T1000 (cell line): ENCODE measurements around the gene HMCES.

ENCODE experiments used
- DNase-seq: peaks from one replicate; lab custom pipeline; 2025; ENCODE audit warnings: mixed read lengths; lab: John Stamatoyannopoulos, UW

HMCES gene, protein sequence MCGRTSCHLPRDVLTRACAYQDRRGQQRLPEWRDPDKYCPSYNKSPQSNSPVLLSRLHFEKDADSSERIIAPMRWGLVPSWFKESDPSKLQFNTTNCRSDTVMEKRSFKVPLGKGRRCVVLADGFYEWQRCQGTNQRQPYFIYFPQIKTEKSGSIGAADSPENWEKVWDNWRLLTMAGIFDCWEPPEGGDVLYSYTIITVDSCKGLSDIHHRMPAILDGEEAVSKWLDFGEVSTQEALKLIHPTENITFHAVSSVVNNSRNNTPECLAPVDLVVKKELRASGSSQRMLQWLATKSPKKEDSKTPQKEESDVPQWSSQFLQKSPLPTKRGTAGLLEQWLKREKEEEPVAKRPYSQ

DNA sequence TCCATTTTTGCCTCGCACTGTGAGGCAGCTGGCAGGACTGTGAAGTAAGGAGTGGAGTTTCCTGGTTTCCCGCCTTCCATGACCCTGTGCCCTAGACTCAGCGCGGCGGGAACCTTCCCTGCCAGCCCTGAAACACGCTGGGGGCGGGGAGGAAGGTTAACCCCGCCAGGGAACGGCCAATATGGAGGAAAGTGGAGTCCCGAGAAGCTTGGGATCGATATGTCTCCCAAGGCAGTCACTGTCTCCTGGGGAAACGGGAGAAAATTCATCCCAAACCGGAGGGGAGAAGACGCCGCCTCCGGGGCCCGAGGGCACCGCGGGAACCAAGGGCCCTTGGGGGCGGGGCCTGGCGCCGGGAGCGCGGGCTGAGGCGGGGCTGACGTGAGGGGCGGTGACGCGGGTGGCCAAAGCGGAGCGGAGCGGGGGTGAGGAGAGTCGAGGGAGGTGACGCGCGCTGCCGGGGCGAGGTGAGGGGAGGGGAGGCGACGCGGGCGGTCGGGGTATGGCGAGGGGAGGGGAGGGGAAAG is at the start of gene HMCES:
HMCES (plus strand) TSS at position 432 of the 527 bp plus-strand sequence. CDS start 863 bp downstream, outside the sequence.
- DNase-seq, result peak; percentile 76

DNA sequence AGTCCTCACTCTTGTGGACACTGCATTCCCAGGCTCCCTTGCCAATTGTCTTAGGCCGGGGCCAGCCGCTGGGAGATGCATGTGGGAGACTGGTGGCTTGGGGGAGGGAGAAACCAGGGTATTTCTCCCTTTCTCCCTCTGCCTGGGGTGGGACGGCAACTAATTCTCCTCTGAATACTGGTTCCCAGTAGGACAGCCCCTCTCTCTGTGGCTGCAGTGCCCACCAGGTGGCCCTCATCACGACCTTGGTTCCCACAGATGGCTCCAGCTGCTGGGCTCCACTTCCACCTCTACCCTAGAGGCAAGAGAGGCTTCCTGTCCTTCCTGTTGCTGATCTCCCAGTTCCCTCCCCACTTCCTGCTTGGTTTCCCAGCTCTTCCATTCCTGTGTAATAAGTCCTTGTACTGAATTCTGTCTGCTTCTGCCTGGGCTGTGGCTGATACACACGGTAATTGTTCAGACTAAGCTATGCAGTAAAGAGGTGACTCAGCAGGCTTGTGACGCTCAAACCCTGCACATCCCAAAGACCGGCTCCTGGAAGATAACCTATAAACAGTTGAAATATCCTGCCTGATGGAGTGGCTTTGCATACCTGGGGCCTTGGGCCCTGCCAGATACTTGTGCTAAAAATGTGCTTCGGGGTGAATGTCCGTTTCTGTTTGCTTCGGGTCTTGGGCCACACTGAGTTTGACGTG is 49.6 kb upstream of the HMCES start:
- DNase-seq, result no peak

DNA sequence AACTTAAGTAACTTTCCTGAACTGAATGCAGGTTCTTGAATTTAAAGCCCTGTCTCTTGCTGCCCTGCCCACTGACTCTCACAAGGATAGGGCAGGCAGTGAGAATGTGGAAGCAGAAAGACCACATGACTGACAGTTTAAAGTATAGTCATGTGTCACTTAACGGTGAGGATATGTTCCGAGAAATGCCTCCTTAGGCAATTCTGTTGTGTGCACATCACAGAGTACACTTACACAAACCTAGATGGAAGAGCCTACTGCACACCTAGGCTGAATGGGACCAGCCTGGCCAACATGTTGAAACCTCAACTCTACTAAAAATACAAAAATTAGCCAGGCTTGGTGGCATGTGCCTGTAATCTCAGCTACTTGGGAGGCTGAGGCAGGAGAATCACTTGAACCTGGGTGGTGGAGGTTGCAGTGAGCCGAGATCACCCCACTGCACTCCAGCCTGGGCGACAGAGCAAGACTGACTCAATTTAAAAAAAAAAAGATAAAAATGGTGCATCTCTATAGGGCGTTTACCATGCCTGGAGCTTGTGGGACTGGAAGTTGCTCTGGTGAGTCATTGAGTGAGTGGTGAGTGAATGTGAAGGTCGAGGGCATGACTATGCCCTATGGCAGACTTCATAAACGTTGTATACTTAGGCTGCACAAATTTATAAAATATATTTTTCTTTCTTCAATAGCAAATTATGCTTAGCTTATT is 48.2 kb upstream of the HMCES start:
- peak; percentile 23 for DNase-seq

DNA sequence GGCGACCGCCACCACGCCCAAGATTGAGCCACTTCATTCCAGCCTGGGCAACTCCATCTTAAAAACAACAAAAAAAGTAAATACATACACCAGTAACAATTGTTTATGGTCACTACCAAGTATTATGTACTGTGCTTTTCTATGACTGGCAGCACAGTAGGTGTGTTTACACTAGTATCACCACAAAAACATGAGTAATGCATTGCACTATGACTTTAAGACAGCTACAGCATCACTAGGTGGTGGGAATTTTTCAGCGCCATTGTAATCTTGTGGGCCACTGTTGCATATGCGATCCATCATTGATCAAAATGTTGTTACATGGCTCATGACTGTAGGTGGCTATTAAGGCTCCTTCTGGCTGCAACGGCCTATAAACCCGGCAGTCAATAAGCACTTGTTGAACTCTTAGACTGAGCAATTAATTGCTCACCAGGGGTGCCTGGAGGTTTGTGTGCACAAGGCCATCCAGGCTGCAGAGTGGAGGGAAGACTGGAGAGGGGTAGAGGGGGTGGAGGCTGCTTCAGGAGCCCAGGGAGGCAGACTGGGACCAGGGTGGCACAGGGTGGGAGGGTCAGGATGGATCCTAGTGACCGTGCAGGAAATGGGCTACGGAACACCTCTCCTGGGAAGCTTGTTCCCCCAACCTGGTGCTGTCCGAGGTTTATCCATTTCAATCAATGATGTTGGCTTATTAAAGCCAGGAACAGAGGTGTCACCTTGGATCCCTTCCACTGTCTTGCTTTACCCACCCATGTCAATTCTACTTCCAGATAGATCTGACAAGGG is 47.1 kb upstream of the HMCES start:
- no peak for DNase-seq

DNA sequence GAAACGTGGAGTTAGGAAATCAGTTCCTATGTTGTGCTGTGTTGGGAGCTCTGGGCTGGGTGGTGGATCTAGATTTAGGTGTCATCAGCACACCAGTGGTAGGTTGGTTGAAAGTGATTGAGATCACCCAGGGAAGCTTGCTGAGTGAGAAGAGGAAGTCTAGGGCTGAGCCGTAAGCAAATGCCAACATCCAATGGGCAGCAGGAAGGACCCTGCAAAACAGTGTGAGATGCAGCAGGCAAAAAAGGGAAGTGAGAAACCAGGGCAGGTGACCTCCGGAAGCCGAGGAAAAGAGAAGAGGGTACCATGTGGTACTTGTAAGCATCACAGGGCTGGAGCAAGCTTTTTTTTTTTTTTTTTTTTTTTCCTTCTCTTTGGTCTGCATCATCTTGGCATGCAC is 45.1 kb upstream of the HMCES start:
- no peak for DNase-seq

DNA sequence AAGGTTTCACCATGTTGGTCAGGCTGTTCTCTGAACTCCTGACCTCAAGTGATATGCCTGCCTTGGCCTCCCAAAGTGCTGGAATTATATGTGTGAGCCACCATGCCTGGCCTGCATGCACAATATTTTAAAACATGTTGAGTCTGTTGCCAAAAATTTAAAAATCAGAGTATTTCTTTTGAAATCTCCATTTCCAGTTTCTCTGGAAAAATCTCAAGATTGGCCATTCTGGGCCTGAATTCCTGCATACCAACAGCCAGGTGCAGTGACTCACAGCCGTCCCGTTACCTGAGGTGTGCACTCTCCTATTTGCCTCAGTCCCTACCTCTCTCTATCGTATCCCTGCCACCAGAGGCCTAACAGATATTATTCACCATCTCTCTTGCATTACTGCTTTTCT is 44.2 kb upstream of the HMCES start:
- DNase-seq, result no peak

DNA sequence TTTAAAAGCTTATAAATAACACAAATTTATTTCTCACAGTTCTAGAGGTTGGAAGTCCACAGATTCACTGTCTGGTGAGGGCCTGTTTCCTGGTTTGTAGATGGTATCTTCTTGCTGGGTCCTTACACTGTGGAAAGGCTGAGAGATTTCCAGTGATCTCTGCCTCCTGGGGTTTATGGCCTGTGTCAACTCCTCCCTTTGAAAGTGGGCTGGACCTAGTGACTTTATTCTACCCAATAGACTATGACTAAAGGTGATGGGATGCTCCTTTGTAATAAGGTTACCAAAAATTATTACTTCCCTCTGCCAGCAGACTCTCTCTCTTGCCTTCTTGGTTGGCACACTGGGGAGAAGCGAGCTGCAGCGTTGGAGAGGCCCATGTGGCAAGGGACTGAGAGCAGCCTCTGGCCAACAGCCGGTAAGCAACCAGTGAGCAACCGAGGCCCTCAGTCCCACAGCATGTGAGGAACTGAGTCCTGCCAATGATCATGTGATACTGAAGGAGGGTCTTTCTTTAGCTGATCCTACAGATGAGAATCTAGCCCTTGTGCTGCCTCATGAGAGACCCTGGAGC is 43.2 kb upstream of the HMCES start:
- no peak for DNase-seq

DNA sequence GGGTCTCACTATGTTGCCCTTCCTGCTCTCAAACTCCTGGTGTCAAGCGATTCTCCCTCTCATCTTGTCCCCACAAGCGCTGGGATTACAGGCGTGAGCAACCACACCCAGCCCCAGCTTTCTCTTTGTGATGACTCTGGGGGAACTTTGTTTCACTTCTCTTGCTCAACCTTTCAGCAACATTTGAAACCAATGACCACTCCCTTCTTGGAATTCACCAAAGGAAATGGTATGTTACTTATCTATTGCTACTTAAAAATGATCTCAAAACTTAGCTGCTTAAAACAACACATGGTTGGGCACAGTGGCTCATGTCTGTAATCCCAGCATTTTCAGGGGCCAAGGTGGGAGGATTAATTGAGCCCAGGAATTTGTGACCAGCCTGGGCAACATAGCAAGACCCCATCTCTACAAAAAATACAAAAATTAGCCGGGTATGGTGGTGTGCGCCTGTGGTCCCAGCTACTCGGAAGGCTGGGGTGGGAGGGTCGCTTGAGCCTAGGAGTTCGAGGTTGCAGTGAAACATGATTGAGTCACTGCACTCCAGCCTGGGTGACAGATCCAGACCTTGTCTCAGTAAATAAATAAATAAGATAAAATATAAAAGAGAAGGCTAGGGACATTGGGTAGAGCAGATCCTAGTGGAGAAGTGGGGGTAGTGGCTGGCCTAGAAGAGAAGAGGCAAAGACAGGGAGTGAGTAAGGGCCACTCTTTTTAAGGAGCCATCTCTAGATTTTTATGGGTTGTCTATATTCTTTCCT is 39.5 kb upstream of the HMCES start:
- DNase-seq, result no peak

DNA sequence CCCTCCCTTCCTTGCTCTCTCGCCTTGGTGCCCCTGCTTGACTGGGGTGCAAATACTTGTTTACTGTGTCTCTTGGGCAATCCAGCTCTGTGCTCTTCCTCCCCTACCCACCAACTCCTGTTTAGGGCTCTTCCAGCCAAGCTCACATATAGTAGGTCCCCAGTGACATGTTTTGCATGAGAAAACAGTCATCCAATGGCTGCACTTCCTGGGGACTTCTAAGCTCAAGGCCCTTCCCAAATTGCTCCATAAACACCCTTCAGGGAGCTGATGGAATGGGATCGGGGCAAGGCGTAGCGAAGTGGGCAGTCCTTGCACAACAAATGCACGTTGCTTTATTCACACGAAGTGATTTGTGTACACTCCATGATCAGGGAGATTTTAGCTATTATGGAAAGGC is 38.7 kb upstream of the HMCES start:
- DNase-seq, result no peak

DNA sequence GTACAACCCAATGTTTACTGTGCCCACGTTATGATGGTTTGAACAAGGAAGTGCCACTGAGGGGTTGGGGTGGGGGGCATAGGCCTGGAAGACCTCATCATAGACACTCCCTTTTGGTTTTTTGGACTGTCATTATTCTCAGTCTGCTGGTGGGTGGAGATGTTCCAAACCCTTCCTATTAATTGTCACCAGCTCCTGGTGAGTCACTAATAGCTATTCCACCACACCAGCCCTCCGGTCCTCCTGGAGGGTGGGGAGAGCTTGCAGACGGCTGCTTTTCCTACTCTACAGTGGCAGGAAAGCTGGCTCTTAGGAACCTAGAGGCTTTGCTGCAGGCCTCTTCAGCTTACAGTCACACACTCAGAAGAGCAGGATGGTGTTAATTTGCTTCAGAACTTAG is 38.2 kb upstream of the HMCES start:
- no peak for DNase-seq

DNA sequence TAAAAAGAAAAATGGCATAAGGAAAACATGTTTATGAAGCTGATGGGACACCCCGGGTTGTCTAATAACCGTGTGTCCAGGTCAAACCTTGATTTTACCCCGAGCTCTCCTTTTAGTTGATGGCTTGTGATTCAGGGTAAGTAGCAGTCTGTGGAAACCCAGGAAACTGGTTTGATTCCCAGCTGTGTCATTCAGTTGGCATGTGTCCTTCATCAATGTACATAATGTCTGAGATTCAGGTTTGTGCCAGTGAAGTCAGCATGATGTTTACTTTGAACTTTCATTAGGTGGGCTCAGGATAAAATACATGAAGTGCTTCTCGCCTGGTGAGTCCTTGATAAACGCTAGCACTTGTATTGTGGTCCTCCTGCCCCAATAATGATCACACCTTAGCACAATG is 33.5 kb upstream of the HMCES start:
- DNase-seq, result no peak

DNA sequence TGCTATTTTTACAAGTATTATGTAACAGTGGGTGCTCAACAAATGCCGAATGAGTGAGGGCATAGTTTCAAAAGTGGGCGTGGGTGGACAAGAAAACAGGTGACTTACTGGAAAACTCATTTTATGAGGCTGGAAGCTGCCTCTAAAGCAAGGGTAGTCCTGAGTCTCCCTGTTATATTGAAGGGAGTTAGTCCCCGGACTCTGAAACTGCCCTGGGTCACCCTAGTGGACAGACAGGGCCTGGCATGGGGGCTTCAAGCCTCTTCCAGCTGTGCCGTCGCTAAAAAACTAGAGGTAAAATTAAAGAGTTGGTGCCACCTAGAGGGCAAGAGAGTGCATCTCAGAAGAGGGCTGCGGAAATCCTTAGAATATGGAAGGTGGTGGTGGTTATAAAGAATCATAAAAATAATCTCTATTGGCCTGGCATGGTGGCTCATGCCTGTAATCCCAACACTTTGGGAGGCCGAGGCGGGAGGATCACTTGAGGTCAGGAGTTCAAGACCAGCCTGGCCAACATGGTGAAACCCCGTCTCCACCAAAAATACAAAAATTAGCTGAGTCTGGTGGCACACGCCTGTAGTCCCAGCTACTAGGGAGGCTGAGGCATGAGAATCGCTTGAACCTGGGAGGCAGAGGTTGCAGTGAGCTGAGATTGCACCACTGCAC is 32.9 kb upstream of the HMCES start:
- peak; percentile 75 for DNase-seq

DNA sequence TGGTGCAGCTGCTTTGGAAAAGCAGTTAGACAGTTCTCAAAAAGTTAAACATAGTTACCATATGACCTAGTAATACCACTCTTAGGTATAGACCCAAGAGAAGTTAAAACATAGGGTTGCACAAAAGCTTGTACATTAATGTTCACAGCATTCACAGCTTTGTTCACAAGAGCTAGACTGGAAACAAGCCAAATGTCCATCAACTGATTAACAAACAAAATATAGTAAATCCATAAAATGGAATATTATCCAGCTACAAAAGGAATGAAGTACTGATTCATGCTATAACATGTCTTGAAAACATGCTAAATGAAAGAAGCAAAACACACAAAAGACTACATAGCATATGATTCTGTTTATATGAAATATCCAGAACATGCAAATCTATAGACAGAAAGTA is 32.0 kb upstream of the HMCES start:
- no peak for DNase-seq

DNA sequence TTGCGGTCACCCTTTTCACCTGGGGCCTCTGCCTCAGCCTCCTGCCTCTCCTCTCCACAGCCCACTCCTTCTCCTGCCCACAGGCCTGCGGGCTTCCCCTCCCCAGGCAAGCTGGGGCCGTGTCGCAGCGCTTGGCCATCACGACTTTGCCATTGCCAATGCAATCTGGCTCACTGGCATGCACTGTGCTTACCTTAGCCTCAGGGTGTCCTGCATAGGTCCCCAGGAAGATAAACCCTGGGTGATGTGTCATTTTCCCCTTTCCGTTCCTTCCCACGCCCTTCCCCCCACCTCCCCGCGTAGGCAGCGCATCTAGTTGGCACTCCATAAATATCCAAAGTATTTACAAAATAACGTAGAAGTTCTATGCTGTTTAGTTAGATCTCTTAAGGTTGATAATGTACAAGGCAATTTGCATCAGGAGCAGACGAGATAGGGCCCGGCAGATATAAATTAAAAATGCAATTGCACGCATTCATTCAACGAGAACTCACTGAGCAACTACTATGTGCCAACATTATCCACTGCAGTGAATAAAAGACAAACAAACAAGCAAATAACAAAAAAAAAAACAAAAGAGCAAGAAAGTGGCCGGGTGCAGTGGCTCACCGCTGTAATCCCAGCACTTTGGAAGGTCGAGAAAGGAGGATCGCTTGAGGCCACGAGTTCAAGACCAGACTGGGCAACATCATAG is 30.2 kb upstream of the HMCES start:
- DNase-seq, result no peak

DNA sequence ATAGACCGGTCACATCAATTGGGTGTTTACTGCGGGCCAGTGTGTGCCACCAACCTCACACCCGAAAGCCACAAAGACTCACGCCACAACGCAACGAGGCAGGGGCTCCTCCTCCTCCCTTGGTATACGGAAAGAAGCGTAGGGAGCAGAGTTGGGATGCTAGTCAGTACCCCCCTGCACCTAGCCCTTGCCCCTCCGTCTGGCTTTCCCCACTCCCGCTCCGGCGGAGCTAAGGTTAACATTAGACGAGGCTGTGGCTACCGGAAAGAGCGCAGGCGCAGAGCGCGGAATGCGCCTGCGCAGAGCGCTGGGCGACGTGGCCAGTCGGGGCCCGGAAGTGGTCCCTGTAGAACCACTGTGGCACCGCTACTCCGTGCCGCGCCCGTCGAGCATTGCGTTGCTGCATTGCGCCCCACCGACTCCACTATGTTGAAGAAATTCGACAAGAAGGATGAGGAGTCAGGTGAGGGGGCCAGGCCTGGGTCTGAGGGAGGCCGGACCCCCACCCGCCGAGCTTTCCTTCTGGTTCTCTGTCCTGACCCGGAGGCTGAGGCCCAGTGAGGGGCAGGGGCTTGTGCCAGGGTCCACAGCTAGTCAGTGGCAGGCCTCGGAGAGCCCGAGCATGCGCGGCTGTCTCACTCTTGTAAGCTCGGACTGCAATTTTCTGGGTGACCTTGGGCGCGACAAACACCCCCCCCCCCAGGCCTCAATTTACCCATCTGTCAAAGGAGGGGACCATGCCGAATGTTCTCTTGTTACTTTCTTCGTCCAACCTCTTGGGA is 29.2 kb upstream of the HMCES start, which contains the start of gene COPG1:
COPG1 (plus strand) TSS at position 323 of the 782 bp plus-strand sequence; CDS start at position 427, 104 bp downstream.
- DNase-seq, result peak; percentile 79

DNA sequence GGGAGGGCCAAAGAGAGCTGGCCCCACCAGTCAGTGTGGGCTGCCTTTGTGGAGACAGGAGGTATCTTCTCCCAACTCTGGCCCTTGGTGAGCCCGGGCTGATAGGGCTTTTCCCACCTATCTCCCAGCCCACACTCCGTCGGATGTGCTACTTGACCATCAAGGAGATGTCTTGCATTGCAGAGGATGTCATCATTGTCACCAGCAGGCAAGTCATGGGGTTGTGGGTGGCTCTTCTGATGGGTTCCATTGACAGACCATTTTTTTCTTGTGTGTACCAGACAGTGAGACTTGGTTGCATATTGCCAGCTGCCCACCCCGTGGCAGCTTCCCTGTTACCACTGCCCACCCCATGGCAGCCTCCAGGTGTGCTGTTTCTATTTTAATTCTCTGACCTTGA is 25.9 kb upstream of the HMCES start:
- no peak for DNase-seq

DNA sequence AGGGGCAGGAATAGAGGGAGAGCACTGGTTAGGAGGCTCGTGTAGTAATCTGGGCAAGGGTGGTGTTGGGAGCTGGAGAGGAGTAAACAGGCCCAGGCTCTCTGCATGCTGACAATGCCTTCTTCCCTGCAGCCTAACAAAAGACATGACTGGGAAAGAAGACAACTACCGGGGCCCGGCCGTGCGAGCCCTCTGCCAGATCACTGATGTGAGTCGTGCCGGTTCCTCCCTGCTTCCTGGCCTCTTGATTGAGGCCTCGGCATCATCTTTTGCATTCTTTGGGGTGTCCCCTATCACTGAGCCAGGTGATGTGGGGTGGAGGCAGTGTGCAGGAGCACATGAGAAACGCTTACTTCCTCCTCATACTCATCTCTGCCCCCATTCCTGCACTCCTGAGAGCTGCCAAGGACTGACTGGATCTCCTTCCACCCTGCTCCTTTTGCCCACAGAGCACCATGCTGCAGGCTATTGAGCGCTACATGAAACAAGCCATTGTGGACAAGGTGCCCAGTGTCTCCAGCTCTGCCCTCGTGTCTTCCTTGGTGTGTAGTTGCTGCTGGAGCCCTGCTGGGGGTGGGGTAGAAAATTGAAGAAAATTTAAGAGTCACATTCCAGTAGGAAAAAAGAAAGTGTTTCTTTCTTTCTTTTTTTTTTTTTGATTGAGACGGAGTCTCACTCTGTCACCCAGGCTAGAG is 24.0 kb upstream of the HMCES start:
- no peak for DNase-seq

DNA sequence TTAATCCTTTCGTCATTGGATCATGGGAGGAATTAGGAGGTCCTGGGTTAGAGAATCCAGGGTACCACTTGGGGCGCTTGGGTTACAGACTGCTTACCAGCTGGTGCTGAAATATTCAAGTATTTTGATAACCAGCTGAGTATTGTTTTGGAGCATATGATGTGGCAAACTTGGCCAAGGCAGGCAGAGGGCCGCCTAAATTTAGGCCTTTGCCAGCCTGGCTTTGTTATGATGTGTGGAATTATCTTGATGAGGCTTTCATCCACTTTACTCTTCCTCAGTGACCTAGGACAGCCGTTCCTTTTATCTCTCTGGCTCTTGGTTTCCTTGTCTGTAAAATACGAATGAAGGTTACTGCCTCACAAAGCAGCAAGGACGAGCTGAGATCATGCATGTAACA is 22.4 kb upstream of the HMCES start:
- no peak for DNase-seq
